Activated CD8-positive, alpha-beta memory T cell treated with anti-CD3 and anti-CD28 coated beads, Interleukin-2, amount 50 U/mL, for 4 hours (primary cell): ENCODE measurements around the gene PGAP6.
"Not testable (repeated sequence)": the region's sequence is repeated elsewhere in the genome, so short reads cannot be mapped to it uniquely, and the experiment has no call there.

Experiments used
- DNase-seq: peaks from one replicate; pipeline ENCODE4 v3.0.0-alpha.2; 2020

Gene PGAP6

GRCh38 chr16:378113-378820, 3.5 kb downstream of the PGAP6 start:
- DNase-seq, result not testable (repeated sequence)

GRCh38 chr16:377419-377951, 4.3 kb downstream of the PGAP6 start:
- no peak for DNase-seq

- DNase-seq, result no peak
These were observed 4.9 kb downstream of the PGAP6 start for GRCh38 chr16:376817-377418.

GRCh38 chr16:375927-376816, 5.6 kb downstream of the PGAP6 start:
- DNase-seq, result no peak

GRCh38 chr16:375212-375611, 6.6 kb downstream of the PGAP6 start:
- no peak for DNase-seq

GRCh38 chr16:374616-374926, 7.2 kb downstream of the PGAP6 start:
- no peak for DNase-seq

- no peak for DNase-seq
These were observed 7.7 kb downstream of the PGAP6 start for GRCh38 chr16:373848-374615.

GRCh38 chr16:373020-373598, 8.7 kb downstream of the PGAP6 start:
- DNase-seq, result no peak

- DNase-seq, result no peak
These were observed 9.3 kb downstream of the PGAP6 start for GRCh38 chr16:372302-372983.

GRCh38 chr16:371515-372301, 10.1 kb downstream of the PGAP6 start:
- DNase-seq, result no peak

GRCh38 chr16:370979-371514, 10.7 kb downstream of the PGAP6 start:
- DNase-seq, result no peak

GRCh38 chr16:370443-370842, 11.3 kb downstream of the PGAP6 start, which contains the start of gene MRPL28:
Gene MRPL28 (minus strand): TSS chr16:370538. CDS start chr16:370218, 320 bp downstream.
- DNase-seq, result peak; percentile 92

- DNase-seq, result no peak
These were observed 11.8 kb downstream of the PGAP6 start for GRCh38 chr16:369866-370436.

GRCh38 chr16:369275-369865, 12.4 kb downstream of the PGAP6 start:
- no peak for DNase-seq

- no peak for DNase-seq
These were observed 13.2 kb downstream of the PGAP6 start for GRCh38 chr16:368388-369158.

- DNase-seq, result no peak
These were observed 14.4 kb downstream of the PGAP6 start for GRCh38 chr16:367333-367903.

GRCh38 chr16:366476-366875, 15.3 kb downstream of the PGAP6 start:
- no peak for DNase-seq
